HL-60 (cell line): ENCODE measurements around the gene LONP2.
A peak's percentile ranks its signal among the peaks of the same experiment; 100 is the strongest.

ENCODE experiments used
- DNase-seq, 2 experiments: peaks; one replicate each; pipeline ENCODE4 v3.0.0-alpha.2; 2010 to 2020; ENCODE audit warnings: low read depth in 1 of 2, low spot score in 1 of 2
- H3K27ac ChIP-seq: fragments of 250-450 bp; sonication (Bioruptor Pico); replicated peaks from 2 replicates; pipeline ENCODE4 v1.5.1; 2020; ENCODE audit warnings: mild to moderate bottlenecking, moderate library complexity
- H3K27me3 ChIP-seq: fragments of 250-450 bp; sonication (Bioruptor Pico); 2 replicates; pipeline ENCODE4 v1.5.1; 2021; ENCODE audit warnings: mild to moderate bottlenecking, moderate library complexity; ENCODE audit not compliant: insufficient read depth, poor library complexity, severe bottlenecking
- H3K4me3 ChIP-seq: replicated peaks from 2 replicates; pipeline ENCODE4 v1.5.1; 2011; ENCODE audit warnings: mild to moderate bottlenecking, control low read depth, low read length; ENCODE audit not compliant: insufficient read depth
- GABPA ChIP-seq: IDR thresholded peaks from 2 replicates; pipeline ENCODE4 v1.6.1; 2012; ENCODE audit warnings: low read depth
- POLR2AphosphoS5 ChIP-seq: IDR thresholded peaks from 2 replicates; pipeline ENCODE4 v1.6.1; 2012; ENCODE audit warnings: low read depth
- SPI1 ChIP-seq: IDR thresholded peaks from 2 replicates; pipeline ENCODE4 v1.6.1; 2012; ENCODE audit warnings: low read depth, mild to moderate bottlenecking, borderline replicate concordance
- TF ChIP-seq, protein P1 (sequence below): IDR thresholded peaks from one replicate; pipeline ENCODE4 v1.5.1; 2011; ENCODE audit warnings: low read length, control low read depth, inconsistent platforms; ENCODE audit not compliant: insufficient read depth
- TF ChIP-seq, protein P2 (sequence below): IDR thresholded peaks from 2 replicates; pipeline ENCODE4 v1.6.1; 2012; ENCODE audit warnings: low read depth; ENCODE audit not compliant: insufficient replicate concordance

LONP2 gene

DNA sequence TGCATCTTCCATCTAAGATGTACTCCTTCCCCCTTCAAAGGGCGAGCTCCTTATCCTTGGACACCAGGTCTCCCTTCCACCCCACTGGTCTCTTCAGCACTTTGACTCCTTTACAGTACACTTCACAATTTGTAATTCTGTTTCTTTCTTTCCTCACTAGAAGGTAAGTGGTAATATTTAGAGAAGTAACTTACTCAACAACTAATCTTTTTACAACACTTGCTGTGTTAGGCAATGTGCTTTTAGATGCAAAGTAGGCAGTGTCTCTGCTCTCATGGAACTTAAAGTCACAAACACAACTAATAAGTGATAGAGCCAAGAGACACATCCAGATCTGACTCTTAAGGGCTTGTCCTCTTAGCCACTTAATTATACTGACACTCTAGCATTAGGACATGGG is 134.7 kb downstream of the LONP2 start:
- Histone ChIP-seq H3K27me3 (no peaks in the 10 kb centered on the region), H3K27ac (peak overlapping the region; percentile 43), H3K4me3 (no peak overlapping the region)
- peak in 1 of 2 experiments; percentile 66 for DNase-seq
- TF ChIP-seq GABPA (no peak), POLR2AphosphoS5 (no peak; the same call in 1 of the 2 replicates), SPI1 (peak; percentile 8; the same call in 1 of the 2 replicates)
- TF ChIP-seq, protein P1, sequence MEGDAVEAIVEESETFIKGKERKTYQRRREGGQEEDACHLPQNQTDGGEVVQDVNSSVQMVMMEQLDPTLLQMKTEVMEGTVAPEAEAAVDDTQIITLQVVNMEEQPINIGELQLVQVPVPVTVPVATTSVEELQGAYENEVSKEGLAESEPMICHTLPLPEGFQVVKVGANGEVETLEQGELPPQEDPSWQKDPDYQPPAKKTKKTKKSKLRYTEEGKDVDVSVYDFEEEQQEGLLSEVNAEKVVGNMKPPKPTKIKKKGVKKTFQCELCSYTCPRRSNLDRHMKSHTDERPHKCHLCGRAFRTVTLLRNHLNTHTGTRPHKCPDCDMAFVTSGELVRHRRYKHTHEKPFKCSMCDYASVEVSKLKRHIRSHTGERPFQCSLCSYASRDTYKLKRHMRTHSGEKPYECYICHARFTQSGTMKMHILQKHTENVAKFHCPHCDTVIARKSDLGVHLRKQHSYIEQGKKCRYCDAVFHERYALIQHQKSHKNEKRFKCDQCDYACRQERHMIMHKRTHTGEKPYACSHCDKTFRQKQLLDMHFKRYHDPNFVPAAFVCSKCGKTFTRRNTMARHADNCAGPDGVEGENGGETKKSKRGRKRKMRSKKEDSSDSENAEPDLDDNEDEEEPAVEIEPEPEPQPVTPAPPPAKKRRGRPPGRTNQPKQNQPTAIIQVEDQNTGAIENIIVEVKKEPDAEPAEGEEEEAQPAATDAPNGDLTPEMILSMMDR, result no peak
- TF ChIP-seq, protein P2, sequence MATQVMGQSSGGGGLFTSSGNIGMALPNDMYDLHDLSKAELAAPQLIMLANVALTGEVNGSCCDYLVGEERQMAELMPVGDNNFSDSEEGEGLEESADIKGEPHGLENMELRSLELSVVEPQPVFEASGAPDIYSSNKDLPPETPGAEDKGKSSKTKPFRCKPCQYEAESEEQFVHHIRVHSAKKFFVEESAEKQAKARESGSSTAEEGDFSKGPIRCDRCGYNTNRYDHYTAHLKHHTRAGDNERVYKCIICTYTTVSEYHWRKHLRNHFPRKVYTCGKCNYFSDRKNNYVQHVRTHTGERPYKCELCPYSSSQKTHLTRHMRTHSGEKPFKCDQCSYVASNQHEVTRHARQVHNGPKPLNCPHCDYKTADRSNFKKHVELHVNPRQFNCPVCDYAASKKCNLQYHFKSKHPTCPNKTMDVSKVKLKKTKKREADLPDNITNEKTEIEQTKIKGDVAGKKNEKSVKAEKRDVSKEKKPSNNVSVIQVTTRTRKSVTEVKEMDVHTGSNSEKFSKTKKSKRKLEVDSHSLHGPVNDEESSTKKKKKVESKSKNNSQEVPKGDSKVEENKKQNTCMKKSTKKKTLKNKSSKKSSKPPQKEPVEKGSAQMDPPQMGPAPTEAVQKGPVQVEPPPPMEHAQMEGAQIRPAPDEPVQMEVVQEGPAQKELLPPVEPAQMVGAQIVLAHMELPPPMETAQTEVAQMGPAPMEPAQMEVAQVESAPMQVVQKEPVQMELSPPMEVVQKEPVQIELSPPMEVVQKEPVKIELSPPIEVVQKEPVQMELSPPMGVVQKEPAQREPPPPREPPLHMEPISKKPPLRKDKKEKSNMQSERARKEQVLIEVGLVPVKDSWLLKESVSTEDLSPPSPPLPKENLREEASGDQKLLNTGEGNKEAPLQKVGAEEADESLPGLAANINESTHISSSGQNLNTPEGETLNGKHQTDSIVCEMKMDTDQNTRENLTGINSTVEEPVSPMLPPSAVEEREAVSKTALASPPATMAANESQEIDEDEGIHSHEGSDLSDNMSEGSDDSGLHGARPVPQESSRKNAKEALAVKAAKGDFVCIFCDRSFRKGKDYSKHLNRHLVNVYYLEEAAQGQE, result no peak

DNA sequence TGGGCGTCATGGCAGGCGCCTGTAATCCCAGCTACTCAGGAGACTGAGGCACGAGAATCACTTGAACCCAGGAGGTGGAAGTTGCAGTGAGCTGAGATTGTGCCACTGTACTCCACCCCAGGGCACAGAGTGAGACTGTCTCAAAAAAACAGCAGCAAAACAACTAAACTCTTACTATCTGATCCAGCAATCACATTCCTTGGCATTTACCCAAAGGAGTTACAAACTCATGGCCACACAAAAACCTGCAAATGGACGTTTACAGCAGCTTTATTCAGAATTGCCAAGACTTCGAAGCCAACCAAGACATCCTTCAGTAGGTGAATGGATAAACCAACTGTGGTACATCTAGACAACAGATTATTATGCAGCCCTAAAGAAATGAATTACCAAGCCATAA is 137.1 kb downstream of the LONP2 start:
- TF ChIP-seq GABPA (no peak), POLR2AphosphoS5 (no peak), SPI1 (no peak)
- TF ChIP-seq, protein P1, result no peak
- TF ChIP-seq, protein P2, result no peak
- DNase-seq, result no peak
- no peak overlapping the region for H3K4me3 ChIP-seq
- no peaks in the 10 kb centered on the region for H3K27me3 ChIP-seq
- H3K27ac ChIP-seq, result peak overlapping the region; percentile 14; the same call in 1 of the 2 replicates

DNA sequence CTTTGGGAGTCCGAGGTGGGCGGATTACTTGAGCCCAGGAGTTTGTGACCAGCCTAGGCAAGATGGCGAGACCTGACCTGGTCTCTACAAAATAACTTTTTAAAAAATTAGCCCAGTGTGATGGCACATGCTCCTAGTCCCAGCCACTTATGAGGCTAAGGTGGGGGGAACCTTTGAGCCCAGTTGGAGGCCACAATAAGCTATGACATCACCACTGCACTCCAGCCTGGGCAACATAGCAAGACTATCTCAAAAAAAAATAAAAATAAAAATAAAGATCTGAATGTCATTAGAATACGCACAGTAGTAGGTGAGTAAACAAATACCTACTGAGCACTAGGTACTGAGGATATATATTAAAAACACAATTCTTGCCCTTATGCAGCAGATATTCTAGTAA is 138.0 kb downstream of the LONP2 start:
- no peak for TF ChIP-seq GABPA
- no peak for TF ChIP-seq SPI1
- TF ChIP-seq, protein P1, result no peak
- TF ChIP-seq, protein P2, result no peak
- no peak for TF ChIP-seq POLR2AphosphoS5
- DNase-seq, result no peak
- Histone ChIP-seq H3K4me3 (no peak overlapping the region), H3K27me3 (no peaks in the 10 kb centered on the region), H3K27ac (0 out of 2 replicates have a peak overlapping the region, but pooled peaks have one; percentile 5)
